Prostate gland (tissue), 2 donors: ENCODE measurements around the gene RNF157.

ENCODE experiments used
- CTCF ChIP-seq, 4 experiments: fragments of 200-600 bp in 2 of 4; fragments of 450-650 bp in 2 of 4; sonication (generic) in 2 of 4; IDR thresholded peaks; 1 replicate in 3 of 4; 2 replicates in 1 of 4; pipeline ENCODE4 v1.5.1; 2016 to 2019; ENCODE audit warnings: antibody characterized with exemption in 4 of 4, mild to moderate bottlenecking in 2 of 4, moderate library complexity in 2 of 4
- POLR2AphosphoS5 ChIP-seq: sonication (generic); formaldehyde crosslinking; IDR thresholded peaks from one replicate; pipeline ENCODE4 v1.6.1; 2017; ENCODE audit warnings: antibody characterized with exemption

- no peak for TF ChIP-seq CTCF (IDR thresholded peaks at IDR 0.05)
- TF ChIP-seq POLR2AphosphoS5: no peak
Observed at GRCh38 chr17:76213491-76213890, 26.8 kb downstream of the RNF157 start.
